ENCODE results near the gene GPHN.

Gene GPHN

DNA sequence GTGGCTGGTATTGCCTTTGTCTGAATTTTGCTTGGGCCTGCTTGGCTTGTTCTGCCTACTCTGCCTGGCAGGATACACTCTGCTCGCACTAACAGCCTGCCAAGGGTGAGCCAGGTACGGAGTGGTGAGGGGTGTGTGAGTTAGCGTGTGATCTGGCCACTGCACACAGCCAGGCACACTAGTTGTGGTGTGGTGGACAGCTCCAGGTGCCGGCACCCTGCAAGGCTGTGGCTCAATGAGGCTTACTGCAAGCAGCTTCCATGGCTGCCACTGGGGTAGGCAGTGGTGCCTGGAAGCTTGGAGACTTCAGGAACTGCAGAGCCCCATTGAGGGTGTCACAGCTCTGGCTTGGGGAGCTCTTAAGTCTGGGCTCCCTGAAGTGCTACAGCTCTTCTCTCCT is 87.4 kb downstream of the GPHN start:
- no peak for DNase-seq (ENCODE audit: insufficient read length, low spot score)

DNA sequence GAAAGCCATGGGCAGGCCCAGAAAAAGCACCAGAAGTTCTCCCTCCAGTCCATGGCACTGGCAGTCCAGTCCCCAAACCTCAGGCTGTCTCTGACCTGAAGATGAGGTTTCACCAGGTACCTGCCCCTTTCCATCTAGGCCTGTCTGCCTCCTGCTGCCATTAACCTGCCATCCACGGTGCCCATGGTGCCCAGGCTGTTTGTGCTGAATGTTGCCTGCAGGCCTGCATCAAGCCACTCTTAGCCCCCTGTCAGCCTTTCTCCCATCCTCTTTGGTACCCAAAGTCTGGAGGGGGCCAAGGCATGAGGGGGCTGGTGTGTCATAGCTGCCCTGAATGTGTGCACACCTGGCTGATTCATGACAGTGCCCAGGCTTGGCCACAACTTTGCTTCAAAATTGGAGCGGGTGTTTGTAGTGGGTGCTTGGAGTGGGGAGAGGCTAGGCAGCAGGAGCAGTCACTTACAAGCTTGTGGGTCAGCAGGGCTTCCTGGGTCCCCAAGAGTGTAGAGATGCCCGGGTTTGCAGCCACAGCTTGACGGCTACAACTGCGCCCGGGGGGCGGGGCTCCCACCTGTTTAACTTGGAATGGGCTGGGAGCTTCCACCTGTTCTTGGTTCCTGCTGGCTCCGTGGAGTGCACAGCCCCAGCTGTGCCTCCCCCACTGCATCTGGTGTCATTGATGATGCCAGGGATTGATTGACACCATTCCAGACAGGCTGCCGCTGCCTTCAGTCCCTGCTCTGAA is 88.5 kb downstream of the GPHN start:
- FAIRE-seq (no peak), DNase-seq (ENCODE audit: insufficient read length, low spot score) (no peak)

More for the DNA sequence above, 87.4 kb downstream of the GPHN start:
- no peak for FAIRE-seq

GRCh38 chr14:66600416-66600815 is 92.5 kb downstream of the GPHN start:
- DNase-seq (ENCODE audit: insufficient read length, low spot score) (no peak), FAIRE-seq (peak; percentile 31)

- peak; percentile 23 for FAIRE-seq
- DNase-seq (ENCODE audit: insufficient read length, low spot score), result no peak
Observed at GRCh38 chr14:66601932-66602578, 94.1 kb downstream of the GPHN start.

- no peak for FAIRE-seq
- no peak for DNase-seq (ENCODE audit: insufficient read length, low spot score)
Observed at GRCh38 chr14:66603945-66604344, 96.0 kb downstream of the GPHN start.

GRCh38 chr14:66606826-66607225 is 98.9 kb downstream of the GPHN start:
- no peak for FAIRE-seq
- DNase-seq (ENCODE audit: insufficient read length, low spot score), result no peak

DNA sequence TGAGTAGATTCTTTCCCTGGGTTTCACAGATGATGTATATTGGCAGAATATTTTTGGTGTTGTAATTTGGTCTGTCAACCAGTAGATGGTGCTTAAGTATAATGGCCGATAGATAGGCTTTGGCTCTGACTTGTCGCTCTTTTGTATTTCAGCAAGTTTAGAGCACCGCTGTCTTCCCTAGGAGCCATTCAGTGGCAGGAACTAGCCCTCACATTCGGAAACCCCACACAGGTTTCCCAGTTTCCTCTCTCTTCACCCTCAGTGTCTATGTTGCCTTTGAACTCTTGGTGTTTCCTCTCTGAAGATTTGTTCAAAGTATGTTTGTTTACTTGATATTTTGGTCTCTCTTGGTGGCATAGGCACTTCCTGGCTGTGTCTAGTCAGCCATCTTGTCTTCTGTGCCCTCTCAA is 102.2 kb downstream of the GPHN start:
- no peak for FAIRE-seq
- no peak for DNase-seq (ENCODE audit: insufficient read length, low spot score)

DNA sequence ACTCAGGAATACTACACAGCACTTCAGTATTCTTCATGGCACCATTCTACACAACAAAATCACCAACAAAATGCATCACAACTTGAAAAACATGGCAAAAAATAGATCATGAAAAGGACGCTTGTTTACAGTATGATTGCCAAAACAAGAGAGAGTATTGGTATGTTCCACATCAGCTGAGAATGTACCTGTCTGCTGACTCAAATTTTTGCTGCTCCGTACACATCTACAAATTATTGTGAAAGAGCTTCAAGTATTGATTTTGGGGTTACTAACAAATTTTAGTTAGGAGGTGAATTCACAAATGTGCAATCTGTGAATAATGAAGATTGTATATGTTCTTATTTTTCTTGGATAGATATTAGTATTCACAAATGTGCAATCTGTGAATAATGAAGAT is 105.4 kb downstream of the GPHN start:
- FAIRE-seq, result no peak
- no peak for DNase-seq (ENCODE audit: insufficient read length, low spot score)

DNA sequence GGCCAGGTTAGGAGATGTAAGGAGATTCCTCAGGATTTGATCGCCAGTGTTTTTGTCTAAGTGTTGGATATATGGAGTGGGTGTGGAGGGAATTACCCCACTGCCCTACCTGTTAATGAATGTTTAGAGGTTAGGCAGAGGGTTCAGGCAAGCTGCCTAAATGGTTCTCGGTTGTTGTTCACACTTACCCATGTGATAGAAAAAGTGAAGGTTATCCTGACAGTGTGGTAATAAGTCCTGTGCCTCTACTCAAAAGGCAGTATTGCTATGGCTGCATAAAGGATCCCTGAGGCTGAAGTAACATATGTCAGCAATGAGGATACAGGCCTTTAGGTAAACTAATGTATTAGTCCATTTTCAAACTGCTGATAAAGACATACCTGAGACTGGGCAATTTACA is 112.0 kb downstream of the GPHN start:
- FAIRE-seq (no peak), DNase-seq (ENCODE audit: insufficient read length, low spot score) (no peak)

DNA sequence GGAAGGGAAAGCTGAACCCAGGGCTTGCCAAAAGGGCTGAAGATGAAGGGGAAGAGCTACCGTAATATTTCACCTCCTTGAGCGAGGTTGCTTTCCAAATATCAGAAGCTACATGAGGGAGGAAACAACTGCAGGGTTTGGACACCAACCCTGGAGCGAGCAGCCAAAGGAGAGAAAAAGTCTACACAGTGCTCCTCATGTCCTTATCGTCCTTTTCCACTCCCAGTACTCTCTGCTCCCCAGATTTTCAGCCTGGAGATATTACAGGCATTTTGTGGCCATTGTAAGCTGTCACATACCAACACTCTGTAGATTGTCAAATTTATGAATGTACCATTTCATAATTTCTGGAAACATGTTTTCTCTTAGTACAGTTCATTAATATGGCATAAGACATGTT is 115.9 kb downstream of the GPHN start:
- DNase-seq (ENCODE audit: insufficient read length, low spot score) (no peak), FAIRE-seq (no peak)

GRCh38 chr14:66624336-66624937 is 116.5 kb downstream of the GPHN start:
- DNase-seq (ENCODE audit: insufficient read length, low spot score) (peak; percentile 4), FAIRE-seq (peak; percentile 97)

DNA sequence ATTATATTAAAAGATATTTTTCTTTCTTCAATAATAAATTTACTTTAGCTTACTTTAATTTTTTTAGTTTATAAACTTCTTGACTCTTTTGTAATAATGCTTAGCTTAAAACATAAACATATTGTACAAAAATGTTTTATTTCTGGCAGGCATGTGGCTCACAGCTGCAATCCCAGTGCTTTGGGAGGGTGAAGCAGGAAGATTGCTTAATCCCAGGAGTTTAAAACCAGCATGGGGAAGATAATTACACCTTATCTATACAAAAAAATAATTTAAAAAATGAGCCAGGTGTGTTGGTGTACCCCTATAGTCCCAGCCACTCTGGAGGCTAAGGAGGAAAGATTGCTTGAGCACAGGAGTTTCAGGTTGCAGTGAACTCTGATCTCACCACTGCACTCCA is 120.7 kb downstream of the GPHN start:
- no peak for FAIRE-seq
- DNase-seq (ENCODE audit: insufficient read length, low spot score), result no peak

DNA sequence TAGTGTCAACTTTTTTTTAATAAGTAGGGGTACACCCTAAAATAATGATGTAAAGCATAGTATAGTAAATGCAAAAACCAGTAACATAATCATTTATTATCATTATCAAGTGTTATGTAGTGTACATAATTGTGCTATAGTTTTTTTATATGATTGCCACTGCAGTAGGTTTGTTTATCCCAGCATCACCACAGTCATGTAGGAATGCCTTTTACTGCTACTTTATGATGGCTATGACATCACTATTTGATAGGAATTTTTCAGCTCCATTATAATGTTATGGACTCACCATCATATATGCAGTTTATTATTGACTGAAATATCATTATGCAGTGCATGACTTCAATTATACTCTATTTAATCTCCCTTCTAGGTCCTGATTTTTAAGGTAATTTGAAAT is 121.6 kb downstream of the GPHN start:
- DNase-seq (ENCODE audit: insufficient read length, low spot score), result no peak
- FAIRE-seq, result no peak

DNA sequence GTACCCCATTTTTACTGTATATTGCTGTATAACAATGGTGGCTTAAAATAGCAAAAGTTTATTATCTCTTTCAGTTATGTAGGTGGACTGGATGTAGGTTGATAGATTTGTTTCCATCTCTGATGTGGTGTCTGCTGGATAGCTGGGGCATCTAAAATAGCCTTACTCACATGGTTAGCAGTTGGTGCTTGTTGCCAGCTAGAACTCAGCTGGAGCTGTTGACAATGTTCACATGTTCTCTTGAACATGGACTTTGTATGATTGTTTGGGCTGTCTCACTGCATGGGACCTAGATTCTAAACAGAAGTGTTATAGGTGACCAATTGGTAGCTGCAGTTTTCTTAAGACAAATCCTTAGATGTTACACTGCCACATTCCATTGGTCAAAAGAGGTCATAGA is 126.9 kb downstream of the GPHN start:
- no peak for FAIRE-seq

GRCh38 chr14:66635435-66635834 is 127.5 kb downstream of the GPHN start:
- DNase-seq (ENCODE audit: insufficient read length, low spot score), result no peak
- FAIRE-seq, result no peak

More for the DNA sequence above, 126.9 kb downstream of the GPHN start:
- no peak for DNase-seq (ENCODE audit: insufficient read length, low spot score)

DNA sequence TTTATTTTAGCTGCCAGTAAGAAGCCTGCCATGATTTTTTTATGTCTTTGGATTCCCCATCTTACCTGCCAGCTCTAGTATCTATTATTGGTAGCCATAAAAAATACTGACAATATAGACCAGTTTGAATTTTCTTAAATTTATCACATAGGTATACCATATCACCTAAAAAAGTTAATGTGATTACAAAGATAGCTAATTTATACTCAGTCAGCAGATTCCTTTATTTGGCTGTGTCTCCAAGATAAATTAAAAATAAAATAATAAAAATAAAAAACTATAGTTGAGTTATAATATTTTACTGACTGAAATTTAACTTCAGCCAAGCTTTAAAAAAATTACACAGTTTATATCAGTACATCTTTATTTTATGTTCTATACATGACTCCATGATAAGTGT is 128.3 kb downstream of the GPHN start:
- no peak for DNase-seq (ENCODE audit: insufficient read length, low spot score)
- no peak for FAIRE-seq

GRCh38 chr14:66638689-66639088 is 130.7 kb downstream of the GPHN start:
- no peak for FAIRE-seq
- DNase-seq (ENCODE audit: insufficient read length, low spot score), result no peak

- DNase-seq (ENCODE audit: insufficient read length, low spot score) (no peak), FAIRE-seq (no peak)
Observed at GRCh38 chr14:66641861-66642635, 134.1 kb downstream of the GPHN start.

- FAIRE-seq (no peak), DNase-seq (ENCODE audit: insufficient read length, low spot score) (no peak)
Observed at GRCh38 chr14:66643344-66643743, 135.4 kb downstream of the GPHN start.

DNA sequence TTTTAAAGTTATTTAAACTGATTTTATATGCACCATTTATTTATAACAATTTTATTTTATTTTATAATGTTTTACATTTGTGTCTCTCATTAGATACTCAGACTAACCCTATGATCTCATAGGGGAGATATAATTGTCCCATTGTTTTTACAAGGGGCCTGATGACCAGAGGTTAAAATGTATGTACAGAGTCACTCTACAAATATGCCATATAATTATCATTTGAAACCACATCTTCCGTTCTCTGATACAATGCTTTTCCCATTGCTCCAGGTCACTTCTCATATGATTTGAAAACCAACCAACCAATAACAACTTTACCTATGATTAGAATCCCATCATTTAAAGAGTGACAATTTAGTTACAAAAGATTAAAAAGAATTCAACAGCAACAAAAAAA is 137.8 kb downstream of the GPHN start:
- DNase-seq (ENCODE audit: insufficient read length, low spot score) (no peak), FAIRE-seq (no peak)

GRCh38 chr14:66649498-66649897 is 141.6 kb downstream of the GPHN start:
- FAIRE-seq (peak; percentile 68), DNase-seq (ENCODE audit: insufficient read length, low spot score) (no peak)
